ENCODE results near the gene B3GALT6.

Gene B3GALT6

DNA sequence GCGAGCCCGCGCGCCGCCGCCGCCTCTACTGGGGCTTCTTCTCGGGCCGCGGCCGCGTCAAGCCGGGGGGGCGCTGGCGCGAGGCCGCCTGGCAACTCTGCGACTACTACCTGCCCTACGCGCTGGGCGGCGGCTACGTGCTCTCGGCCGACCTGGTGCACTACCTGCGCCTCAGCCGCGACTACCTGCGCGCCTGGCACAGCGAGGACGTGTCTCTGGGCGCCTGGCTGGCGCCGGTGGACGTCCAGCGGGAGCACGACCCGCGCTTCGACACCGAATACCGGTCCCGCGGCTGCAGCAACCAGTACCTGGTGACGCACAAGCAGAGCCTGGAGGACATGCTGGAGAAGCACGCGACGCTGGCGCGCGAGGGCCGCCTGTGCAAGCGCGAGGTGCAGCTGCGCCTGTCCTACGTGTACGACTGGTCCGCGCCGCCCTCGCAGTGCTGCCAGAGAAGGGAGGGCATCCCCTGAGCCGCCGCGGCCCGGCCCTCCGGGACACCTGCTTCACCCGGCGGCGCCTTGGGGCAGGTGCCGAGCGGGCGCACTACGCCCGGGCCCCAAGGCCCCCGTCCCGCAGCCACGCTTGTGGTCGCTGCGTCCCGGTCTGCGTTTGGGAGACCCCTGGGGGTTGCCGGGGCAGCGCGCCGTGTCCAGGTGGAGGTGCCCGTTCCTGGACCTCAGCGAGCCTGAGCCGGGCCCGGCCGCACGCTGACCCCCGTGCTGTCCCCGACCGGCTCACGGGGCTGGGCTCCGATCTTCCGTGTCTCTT, 944 bp downstream of the B3GALT6 start:
- no peak for DNase-seq (ENCODE audit: low spot score)

GRCh38 chr1:1233567-1233892, 1.5 kb downstream of the B3GALT6 start:
- no peak for DNase-seq (ENCODE audit: low spot score)

GRCh38 chr1:1234180-1234808, 2.3 kb downstream of the B3GALT6 start:
- no peak for DNase-seq (ENCODE audit: low spot score)

DNA sequence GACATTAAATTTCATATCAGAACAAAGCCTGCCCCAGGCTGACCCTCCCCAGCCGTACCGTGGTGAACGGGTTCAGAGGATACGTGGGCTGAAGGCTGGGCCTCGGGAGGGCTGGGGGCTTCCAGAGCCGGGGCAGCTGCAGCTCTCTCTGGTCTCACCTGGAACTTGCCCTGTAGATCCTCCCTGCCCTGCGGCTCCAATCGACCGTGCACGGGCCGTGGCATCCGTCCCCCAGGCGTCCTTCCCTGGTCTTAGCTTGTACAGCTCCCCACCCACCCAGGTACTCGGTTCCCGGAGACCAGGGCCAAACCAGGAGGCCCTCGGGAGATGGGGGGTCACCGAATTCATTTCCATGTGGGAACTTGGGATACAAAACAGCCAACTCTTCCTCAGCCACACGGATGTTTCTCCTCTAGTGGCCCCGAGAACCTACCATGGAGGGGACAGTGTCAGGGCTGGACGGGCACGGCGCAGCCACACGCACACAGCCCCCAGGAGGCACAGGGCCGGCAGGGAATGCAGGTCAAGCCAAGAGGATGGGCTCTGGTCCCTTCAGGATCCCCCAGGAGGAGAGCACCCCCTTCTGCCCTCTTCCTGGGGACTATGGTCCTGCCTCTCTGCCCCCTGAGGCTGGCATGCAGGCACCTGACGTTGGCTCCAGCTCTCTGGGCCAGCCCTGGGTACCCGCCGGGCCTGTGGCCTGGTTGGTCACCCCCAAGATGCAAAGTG, 3.1 kb downstream of the B3GALT6 start:
- DNase-seq (ENCODE audit: low spot score) = no peak

DNA sequence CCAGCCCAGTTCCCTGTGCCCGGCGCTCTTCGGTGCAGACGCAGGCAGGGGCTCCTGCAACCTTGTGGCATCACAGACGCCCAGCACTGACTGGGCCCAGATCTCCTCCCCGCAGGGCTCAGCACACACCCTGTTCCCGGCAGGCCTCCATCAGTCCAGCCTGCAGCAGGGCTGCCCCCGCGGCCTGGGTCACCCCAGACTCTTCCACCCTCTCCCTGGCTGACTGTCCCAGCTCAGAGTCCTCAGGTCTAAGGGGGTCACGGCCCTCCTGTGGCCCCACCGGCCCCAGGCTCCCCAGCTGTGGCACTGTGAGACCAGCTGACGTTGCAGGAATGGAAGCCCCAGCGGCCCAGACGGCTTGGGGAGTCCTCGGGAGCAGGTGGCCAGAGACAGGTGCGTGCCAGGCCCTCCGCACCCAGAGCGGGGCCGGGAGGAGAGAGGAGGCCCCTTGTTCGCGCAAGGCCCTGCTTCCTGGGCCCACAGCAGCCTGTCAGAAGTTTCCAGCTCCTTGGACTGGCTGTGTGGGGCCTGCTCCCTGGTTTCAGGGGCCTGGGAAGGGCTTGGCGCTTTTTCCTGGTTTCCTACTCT, 4.2 kb downstream of the B3GALT6 start:
- DNase-seq (ENCODE audit: low spot score) = no peak

DNA sequence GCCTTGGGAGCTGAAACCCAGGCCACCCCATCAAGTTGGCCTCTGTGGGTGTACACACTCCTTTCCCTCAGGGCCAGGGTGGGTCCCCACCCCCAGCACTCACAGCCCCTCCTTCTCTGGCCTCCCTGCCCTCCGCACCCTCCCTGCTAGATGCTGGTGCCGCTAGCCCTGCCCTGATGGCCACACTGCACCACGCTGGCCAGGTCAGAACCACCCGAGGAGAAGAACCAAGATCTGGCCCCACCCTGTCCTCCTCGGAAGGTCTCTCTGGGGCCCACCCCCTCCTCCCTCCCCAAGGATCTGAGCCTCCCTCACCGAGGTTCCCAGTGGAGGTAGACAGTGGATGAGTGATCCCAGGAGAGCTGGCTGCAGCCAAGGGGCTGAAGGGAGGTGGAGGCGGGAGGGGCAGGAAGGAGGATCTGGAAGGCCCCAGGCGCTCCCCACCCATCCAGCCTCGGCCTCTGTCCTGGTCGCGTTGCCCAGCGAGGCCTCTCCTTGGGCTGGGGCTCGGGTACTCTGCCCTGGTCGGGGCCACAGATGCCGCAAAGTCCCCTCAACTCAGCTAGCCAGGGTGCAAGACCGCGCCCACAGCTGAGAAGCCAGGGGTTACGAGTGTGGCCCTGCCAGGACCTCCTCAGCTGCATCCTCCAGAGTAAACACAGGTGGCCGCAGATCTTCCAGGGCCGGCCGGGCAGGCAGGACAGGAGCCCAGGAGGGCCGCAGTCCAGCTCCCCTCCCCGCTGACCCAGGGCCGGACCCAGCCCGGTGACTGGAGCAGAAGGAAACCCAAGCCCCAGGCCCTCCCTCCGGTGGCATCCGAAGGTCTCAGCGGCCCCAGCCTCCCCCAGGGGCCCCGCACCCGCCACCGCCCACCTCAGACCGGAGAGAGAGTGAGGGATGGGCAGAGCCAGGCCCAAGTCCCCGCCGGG, 5.2 kb downstream of the B3GALT6 start:
- DNase-seq (ENCODE audit: low spot score) = peak; percentile 59

- peak; percentile 88 for DNase-seq (ENCODE audit: low spot score)
Observed at GRCh38 chr1:1237874-1238701, 6.1 kb downstream of the B3GALT6 start.

- DNase-seq (ENCODE audit: low spot score) = peak; percentile 73
Observed at GRCh38 chr1:1238702-1239178, 6.7 kb downstream of the B3GALT6 start.

DNA sequence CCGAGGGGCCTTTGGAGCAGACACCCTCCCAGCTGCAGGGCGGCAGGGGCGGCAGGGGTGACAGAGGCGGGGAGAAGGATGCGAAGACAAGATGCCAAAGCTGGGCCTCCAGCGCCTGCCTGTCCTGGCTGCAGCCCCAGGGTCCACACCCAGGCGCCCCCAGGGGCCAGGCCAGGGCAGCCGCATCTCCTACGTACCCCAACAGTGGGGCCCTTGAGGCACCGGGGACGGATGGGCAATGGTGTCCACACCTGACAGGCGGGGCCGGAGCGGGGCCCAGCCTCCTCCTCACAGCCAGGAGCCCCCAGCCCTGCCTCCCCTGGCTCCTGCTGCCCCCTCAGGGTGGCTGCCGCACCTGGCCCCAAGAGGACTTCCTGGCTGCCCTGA, 7.2 kb downstream of the B3GALT6 start:
- DNase-seq (ENCODE audit: low spot score) = no peak

DNA sequence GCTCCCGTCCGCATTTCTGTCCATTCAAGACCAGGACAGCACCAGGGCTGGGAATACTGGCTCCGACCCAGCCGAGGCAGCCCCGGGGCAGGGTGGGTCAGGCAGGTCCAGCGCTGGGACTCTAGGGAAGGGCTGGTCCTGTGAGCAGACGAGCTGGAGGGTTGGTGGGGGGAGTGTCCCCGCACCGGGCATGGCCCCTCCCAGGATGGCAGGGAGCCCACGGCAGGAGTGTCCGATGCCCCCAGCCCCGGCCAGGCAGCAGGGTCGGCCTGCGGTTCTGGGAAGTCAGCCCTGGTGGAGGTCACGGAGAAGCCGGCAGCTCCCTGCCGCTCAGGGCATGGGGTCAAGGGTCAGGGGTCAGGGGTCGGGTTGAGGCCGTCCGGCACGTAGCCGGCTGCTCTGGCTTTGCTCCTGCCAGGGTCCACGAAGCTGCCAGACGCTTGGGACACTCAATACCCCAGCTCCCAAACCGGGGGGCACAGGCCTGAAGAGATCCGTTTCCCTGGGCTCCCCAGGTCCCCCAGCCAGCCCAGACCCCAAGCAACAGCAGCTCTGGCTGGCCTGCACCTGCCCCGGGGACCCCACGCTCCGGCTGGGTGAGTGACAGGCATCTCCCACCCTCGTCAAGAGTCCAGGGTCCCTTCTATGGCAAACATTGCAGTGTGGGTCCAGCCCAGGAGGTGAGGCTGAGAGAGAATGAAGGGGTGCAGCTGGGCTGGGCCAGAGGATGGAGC, 7.7 kb downstream of the B3GALT6 start:
- DNase-seq (ENCODE audit: low spot score) = peak; percentile 65

- DNase-seq (ENCODE audit: low spot score) = no peak
Observed at GRCh38 chr1:1240348-1240732, 8.3 kb downstream of the B3GALT6 start.

DNA sequence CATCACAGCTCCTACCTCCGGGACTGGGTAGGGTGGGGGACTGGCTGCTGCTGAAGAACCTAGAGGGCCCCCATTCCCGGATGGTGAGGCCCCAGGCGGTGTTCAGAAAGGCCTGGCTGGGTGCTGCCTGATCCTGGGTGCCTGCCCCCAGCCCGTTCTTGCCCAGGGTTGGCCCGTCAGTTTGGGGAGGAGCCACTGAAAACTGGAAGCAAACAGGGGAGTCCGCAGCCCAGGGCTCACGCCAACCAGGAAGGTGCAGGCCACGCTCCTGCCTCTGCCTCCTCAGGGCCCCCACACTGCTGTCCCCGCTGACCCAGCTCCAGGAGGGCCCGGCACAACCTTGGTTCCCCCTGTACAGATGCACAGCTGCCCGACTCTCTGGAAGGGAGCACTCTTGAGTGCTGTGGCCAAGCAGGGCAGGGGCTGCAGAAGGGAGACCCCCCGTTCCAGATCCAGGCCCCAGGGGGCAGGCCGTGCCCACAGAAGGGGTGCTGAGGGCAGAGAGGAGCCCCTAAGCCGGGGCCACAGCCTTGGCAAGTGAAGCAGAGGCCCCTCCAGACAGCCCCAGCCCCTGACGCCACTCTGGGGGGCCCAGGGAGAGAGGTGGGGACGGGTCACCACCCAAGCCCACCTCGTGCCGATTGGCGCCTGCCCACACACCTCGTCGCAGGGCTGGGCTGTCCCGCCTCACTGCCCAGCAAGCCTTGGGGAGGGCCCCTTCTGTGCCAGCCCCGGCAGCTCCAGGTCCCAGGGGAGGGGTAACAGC, 9.0 kb downstream of the B3GALT6 start:
- DNase-seq (ENCODE audit: low spot score) = no peak

DNA sequence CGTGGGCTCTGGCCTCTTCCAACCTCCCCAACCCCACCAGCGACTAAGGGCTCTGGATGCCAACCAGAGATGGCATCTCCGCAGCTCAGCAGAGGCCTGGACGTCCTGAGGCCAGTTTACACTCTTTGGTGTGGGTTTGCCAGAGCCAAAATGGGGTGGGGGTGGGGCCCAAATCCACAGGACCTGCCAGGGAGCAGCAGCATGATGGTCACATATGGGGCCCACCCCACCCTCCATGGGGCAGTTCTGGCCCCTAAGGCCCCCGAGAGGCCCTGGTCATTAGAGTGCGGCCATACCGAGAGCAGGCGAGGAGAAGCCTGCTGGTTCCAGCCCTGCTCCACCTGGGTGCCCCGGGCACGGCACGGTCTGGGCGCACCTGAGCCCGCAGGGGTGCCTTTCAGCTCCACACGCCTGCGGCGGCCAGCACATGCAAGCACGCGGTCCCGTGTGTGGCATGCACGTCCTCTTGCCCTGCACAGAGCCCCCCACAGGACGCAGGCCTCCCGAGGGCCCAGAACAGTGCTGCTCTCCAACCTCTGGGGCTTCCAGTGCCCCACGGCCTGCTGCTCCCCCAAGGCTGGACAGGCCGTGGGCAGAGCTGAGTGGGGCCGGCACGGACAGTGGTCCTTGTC, 9.7 kb downstream of the B3GALT6 start:
- DNase-seq (ENCODE audit: low spot score) = no peak

DNA sequence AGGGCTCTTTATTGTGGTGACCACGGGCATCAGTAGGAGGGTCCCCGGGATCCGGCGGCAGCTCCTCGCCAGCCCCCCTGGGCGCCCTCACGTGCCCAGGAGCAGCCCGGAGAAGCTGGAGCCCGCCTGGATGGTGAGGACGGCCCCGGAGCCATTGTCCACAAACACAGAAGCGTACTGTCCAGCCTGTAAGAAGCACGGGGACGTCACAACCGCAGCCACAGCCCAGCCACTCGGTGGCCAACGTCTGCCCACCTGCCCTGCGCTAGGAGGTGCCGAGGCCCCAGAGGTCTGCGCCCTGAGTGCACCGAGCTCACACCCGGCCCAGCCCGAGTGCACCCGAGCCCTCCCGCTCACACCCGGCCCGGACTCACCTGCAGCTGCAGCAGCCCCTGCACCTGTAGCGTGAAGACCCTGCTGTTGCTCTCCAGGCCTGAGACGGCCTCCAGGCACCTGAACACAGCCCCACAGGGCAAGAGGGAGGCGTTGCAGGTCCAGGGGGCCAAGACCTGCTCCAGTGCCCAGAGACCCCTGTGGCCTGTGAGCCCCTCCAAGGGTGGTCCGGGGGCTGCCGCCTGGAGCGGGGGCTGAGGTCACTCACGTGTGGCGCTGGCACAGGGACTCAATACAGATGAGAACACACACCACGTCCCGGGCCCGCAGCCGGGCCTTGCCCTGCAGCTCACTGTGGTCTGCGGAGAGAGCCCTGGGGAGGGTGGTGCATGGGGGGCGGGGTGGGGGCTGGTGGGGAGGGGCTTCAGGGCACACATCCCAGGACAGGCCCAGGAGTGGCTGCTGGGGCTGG, 10.6 kb downstream of the B3GALT6 start:
- DNase-seq (ENCODE audit: low spot score) = no peak

GRCh38 chr1:1243266-1243660, 11.2 kb downstream of the B3GALT6 start:
- DNase-seq (ENCODE audit: low spot score) = no peak

DNA sequence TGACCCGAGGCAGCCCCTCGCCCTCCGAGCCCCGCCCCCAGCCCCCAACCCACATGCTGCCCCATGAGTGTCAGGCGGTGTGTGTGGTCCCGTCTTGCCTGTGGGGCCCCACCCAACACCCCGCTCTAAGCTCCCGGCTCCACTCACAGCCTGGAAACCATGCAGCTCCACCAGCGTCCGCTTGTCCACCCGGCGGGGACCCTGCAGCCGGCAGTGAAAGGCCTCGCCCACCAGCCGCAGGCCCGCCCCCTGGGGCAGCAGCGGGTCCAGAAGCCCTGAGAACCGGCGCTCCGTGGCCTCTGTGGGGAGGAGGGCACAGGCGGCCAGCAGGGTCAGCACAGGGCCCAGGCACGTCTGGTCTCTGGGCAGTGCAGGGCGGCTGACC, 11.8 kb downstream of the B3GALT6 start:
- DNase-seq (ENCODE audit: low spot score) = no peak

DNA sequence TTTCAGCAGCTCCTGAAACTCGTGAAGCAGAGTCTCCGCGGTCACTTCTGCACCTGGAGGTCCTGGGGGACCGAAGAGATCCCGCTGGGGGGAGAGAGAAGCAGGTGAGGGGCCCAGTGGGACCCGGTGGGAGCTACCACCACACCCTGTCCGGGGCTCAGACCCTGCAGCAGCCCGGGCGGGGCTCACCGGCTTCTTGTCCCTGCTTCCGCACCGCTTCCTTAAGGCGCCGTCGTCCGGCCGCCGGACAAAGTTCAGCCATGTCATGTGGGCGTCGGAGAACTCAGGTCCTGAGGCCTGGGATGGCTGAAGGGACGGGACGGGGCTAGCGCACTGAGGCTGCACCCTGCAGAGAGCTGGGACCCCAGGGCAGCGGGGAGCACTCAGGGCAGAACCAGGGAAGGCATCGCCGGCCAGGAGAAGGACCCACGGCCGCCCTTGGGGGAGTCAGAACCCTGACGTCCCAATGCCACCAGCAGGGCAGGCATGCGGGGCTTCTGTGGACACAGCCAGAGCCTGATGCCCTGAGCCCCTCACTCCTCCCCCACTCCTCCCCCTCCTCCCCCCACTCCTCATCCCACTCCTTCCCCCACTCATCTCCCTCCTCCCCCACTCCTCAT, 12.3 kb downstream of the B3GALT6 start:
- no peak for DNase-seq (ENCODE audit: low spot score)
